HCT116 (cell line): ENCODE data around the gene BBS12. TPM values are rescaled to one million over a fixed set of nuclear protein-coding genes. Genes with fewer than 3 reads are reported as not detected.

Experiments used
- EGR1 ChIP-seq: IDR thresholded peaks from 2 replicates; pipeline ENCODE4 v1.6.1; 2012; ENCODE audit warnings: low read depth
- ELF1 ChIP-seq: IDR thresholded peaks from 2 replicates; pipeline ENCODE4 v1.6.1; 2012; ENCODE audit warnings: low read depth, borderline replicate concordance
- EZH2phosphoT487 ChIP-seq: fragments of 200-600 bp; IDR thresholded peaks from 2 replicates; pipeline ENCODE4 v1.6.1; 2018; ENCODE audit warnings: antibody characterized with exemption, borderline replicate concordance
- POLR2A ChIP-seq: IDR thresholded peaks from 2 replicates; pipeline ENCODE4 v1.7.0; 2011; ENCODE audit warnings: borderline replicate concordance; ENCODE audit not compliant: insufficient read depth, insufficient read length; ENCODE audit errors: extremely low read depth
- POLR2AphosphoS5 ChIP-seq: IDR thresholded peaks from 2 replicates; pipeline ENCODE4 v1.6.1; 2011; ENCODE audit warnings: mild to moderate bottlenecking, low read depth, low read length, moderate library complexity
- SP1 ChIP-seq: IDR thresholded peaks from 2 replicates; pipeline ENCODE4 v1.6.1; 2012; ENCODE audit warnings: low read depth
- SRF ChIP-seq: IDR thresholded peaks from 2 replicates; pipeline ENCODE4 v1.6.1; 2012; ENCODE audit warnings: low read depth
- ZFX ChIP-seq: fragments of 450-650 bp; IDR thresholded peaks from 2 replicates; pipeline ENCODE4 v1.6.1; 2017
- total RNA-seq: library from RNA; stranded (reverse); gene quantifications from one replicate; pipeline ENCODE4 v1.2.1, GENCODE V29; 2021; ENCODE audit not compliant: unreplicated experiment
- TF ChIP-seq, protein P1 (sequence below): IDR thresholded peaks from 2 replicates; pipeline ENCODE4 v1.6.1; 2011; ENCODE audit warnings: mild to moderate bottlenecking, low read length, moderate library complexity; ENCODE audit not compliant: insufficient replicate concordance; ENCODE audit errors: extremely low read depth
- TF ChIP-seq, protein P2 (sequence below): IDR thresholded peaks from 2 replicates; pipeline ENCODE4 v1.6.1; 2012; ENCODE audit warnings: low read depth

The BBS12 gene
- total RNA-seq, 1 experiment from 2014 or later, result 2.1 TPM

DNA sequence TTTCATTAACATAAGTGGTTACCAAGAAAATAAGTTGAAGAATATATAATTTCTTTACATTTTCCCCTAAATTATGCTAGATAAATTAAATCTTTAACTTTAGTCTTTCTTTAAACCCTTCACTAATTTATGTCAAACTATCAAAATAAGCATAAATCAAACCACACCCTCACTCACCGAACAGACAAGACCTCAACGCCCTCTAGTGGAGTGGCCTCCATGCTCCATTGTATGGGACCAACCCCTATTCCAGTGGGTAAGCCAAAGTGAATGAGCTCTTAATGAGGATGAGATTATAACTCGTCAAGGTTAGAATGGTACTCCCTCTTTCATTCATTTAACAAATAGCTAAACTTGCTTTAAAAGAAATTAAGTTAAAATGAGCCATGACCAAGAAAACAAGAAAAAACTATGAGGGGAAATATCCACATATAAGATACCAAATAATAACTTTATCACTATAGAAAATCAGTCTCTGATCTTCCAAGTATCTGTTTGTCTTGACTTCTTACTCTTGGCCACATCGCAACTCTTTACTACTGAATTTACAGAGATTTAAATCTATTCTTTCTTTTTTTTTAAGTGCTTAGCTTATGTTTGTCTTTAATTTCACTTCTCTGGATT, 15.6 kb upstream of the BBS12 start (continued):
- TF ChIP-seq, protein P1, sequence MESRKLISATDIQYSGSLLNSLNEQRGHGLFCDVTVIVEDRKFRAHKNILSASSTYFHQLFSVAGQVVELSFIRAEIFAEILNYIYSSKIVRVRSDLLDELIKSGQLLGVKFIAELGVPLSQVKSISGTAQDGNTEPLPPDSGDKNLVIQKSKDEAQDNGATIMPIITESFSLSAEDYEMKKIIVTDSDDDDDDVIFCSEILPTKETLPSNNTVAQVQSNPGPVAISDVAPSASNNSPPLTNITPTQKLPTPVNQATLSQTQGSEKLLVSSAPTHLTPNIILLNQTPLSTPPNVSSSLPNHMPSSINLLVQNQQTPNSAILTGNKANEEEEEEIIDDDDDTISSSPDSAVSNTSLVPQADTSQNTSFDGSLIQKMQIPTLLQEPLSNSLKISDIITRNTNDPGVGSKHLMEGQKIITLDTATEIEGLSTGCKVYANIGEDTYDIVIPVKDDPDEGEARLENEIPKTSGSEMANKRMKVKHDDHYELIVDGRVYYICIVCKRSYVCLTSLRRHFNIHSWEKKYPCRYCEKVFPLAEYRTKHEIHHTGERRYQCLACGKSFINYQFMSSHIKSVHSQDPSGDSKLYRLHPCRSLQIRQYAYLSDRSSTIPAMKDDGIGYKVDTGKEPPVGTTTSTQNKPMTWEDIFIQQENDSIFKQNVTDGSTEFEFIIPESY, result no peak
- TF ChIP-seq SRF, result no peak
- TF ChIP-seq ZFX, result no peak
- TF ChIP-seq POLR2A, result no peak
- no peak for TF ChIP-seq EZH2phosphoT487
- no peak for TF ChIP-seq ELF1
- no peak for TF ChIP-seq SP1
- TF ChIP-seq, protein P2, sequence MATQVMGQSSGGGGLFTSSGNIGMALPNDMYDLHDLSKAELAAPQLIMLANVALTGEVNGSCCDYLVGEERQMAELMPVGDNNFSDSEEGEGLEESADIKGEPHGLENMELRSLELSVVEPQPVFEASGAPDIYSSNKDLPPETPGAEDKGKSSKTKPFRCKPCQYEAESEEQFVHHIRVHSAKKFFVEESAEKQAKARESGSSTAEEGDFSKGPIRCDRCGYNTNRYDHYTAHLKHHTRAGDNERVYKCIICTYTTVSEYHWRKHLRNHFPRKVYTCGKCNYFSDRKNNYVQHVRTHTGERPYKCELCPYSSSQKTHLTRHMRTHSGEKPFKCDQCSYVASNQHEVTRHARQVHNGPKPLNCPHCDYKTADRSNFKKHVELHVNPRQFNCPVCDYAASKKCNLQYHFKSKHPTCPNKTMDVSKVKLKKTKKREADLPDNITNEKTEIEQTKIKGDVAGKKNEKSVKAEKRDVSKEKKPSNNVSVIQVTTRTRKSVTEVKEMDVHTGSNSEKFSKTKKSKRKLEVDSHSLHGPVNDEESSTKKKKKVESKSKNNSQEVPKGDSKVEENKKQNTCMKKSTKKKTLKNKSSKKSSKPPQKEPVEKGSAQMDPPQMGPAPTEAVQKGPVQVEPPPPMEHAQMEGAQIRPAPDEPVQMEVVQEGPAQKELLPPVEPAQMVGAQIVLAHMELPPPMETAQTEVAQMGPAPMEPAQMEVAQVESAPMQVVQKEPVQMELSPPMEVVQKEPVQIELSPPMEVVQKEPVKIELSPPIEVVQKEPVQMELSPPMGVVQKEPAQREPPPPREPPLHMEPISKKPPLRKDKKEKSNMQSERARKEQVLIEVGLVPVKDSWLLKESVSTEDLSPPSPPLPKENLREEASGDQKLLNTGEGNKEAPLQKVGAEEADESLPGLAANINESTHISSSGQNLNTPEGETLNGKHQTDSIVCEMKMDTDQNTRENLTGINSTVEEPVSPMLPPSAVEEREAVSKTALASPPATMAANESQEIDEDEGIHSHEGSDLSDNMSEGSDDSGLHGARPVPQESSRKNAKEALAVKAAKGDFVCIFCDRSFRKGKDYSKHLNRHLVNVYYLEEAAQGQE, result no peak
- no peak for TF ChIP-seq POLR2AphosphoS5
- TF ChIP-seq EGR1, result no peak
